IMR-90 (cell line): Measurements from ENCODE around the gene BMPER. TPM values are rescaled to one million over a fixed set of nuclear protein-coding genes. Genes with fewer than 3 reads are reported as not detected.

ENCODE experiments used
- ATAC-seq: fragments of 200-7000 bp; cut with Tn5 transposase; 2 replicates; pipeline ENCODE4 v1.9.1; 2020; ENCODE audit warnings: low read depth, mild to moderate bottlenecking, moderate library complexity
- BruUV-seq: library from RNA; stranded (reverse); fragments of 400-500 nt; replicated peaks from 2 replicates; lab custom pipeline; 2021; lab: Mats Ljungman, UMichigan
- CTCF ChIA-PET: fragments of 300-600 bp; formaldehyde crosslinking; extraction: SDS; loops from one replicate; lab custom pipeline; 2021; ENCODE audit warnings: antibody characterized with exemption; lab: Yijun Ruan, JAX
- POLR2A ChIA-PET: fragments of 300-600 bp; sonication (Branson Sonifier 250); formaldehyde crosslinking; loops from one replicate; lab custom pipeline; 2022; ENCODE audit warnings: antibody characterized with exemption; ENCODE audit not compliant: unreplicated experiment; lab: Charles Lee
- DNase-seq: peaks from one replicate; pipeline ENCODE4 v3.0.0; 2013
- H2AFZ ChIP-seq: replicated peaks from 2 replicates; pipeline ENCODE3; 2013; ENCODE audit warnings: low read length, mild to moderate bottlenecking; ENCODE audit not compliant: poor library complexity
- H2AK5ac ChIP-seq: 2 replicates; pipeline ENCODE4 v1.6.1; 2013; ENCODE audit warnings: low read depth, low read length, inconsistent platforms
- H2AK9ac ChIP-seq: replicated peaks from 2 replicates; pipeline ENCODE3; 2013; ENCODE audit warnings: mild to moderate bottlenecking, low read depth, low read length, moderate library complexity; ENCODE audit not compliant: poor library complexity
- H2BK120ac ChIP-seq: 2 replicates; pipeline ENCODE4 v1.6.1; 2013; ENCODE audit warnings: low read depth, low read length, inconsistent platforms
- H2BK15ac ChIP-seq: 3 replicates; pipeline ENCODE4 v1.6.1; 2013; ENCODE audit warnings: low read depth, low read length, inconsistent platforms
- H2BK20ac ChIP-seq: 2 replicates; pipeline ENCODE4 v1.6.1; 2013; ENCODE audit warnings: low read depth, mild to moderate bottlenecking, inconsistent platforms, low read length, moderate library complexity
- H2BK5ac ChIP-seq: 2 replicates; pipeline ENCODE4 v1.6.1; 2013; ENCODE audit warnings: mild to moderate bottlenecking, low read depth, low read length, inconsistent platforms; ENCODE audit not compliant: poor library complexity, severe bottlenecking
- H3K14ac ChIP-seq: replicated peaks from 2 replicates; pipeline ENCODE4 v1.6.1; 2013; ENCODE audit warnings: low read depth, low read length, inconsistent platforms
- H3K18ac ChIP-seq: 2 replicates; pipeline ENCODE4 v1.6.1; 2013; ENCODE audit warnings: low read depth, low read length, control low read depth
- H3K23ac ChIP-seq: 2 replicates; pipeline ENCODE4 v1.6.1; 2013; ENCODE audit warnings: low read depth, low read length, inconsistent platforms
- H3K27ac ChIP-seq: 2 replicates; pipeline ENCODE4 v1.5.1; 2013; ENCODE audit warnings: mild to moderate bottlenecking, control low read depth, low read length; ENCODE audit not compliant: insufficient read depth
- H3K27me3 ChIP-seq: 2 replicates; pipeline ENCODE4 v1.6.1; 2013; ENCODE audit warnings: low read length; ENCODE audit not compliant: control insufficient read depth, insufficient read depth
- H3K36me3 ChIP-seq: 2 replicates; pipeline ENCODE4 v1.6.1; 2013; ENCODE audit warnings: low read length, mixed read lengths; ENCODE audit not compliant: control insufficient read depth, insufficient read depth
- H3K4ac ChIP-seq: 2 replicates; pipeline ENCODE4 v1.6.1; 2013; ENCODE audit warnings: low read depth, low read length, inconsistent platforms
- H3K4me1 ChIP-seq: 2 replicates; pipeline ENCODE4 v1.6.1; 2013; ENCODE audit warnings: low read length, mixed read lengths; ENCODE audit not compliant: control insufficient read depth, insufficient read depth
- H3K4me2 ChIP-seq: 2 replicates; pipeline ENCODE4 v1.6.1; 2013; ENCODE audit warnings: low read depth, mild to moderate bottlenecking, control low read depth, low read length, moderate library complexity
- H3K4me3 ChIP-seq: 2 replicates; pipeline ENCODE4 v1.5.1; 2013; ENCODE audit warnings: low read depth, mild to moderate bottlenecking, control low read depth, low read length, moderate library complexity; ENCODE audit not compliant: insufficient read depth
- H3K56ac ChIP-seq: 2 replicates; pipeline ENCODE4 v1.6.1; 2013; ENCODE audit warnings: low read length, inconsistent platforms; ENCODE audit not compliant: insufficient read depth; ENCODE audit errors: extremely low read depth
- H3K79me1 ChIP-seq, 2 experiments: 2 replicates each; pipeline ENCODE4 v1.6.1; 2013; ENCODE audit warnings: low read length in 2 of 2, inconsistent platforms in 1 of 2, low read depth in 1 of 2
- H3K9ac ChIP-seq: 2 replicates; pipeline ENCODE4 v1.6.1; 2013; ENCODE audit warnings: low read depth, low read length, control low read depth
- H3K9me1 ChIP-seq: 2 replicates; pipeline ENCODE4 v1.6.1; 2013; ENCODE audit warnings: low read length, inconsistent platforms; ENCODE audit not compliant: insufficient read depth
- H3K9me3 ChIP-seq: 2 replicates; pipeline ENCODE4 v1.6.1; 2013; ENCODE audit warnings: low read length; ENCODE audit not compliant: control insufficient read depth, insufficient read depth
- H4K20me1 ChIP-seq: 2 replicates; pipeline ENCODE4 v1.6.1; 2013; ENCODE audit warnings: low read length, inconsistent platforms; ENCODE audit not compliant: insufficient read depth
- H4K5ac ChIP-seq: 2 replicates; pipeline ENCODE4 v1.6.1; 2013; ENCODE audit warnings: mild to moderate bottlenecking, low read depth, low read length, control low read depth
- H4K8ac ChIP-seq, 2 experiments: 2 replicates each; pipeline ENCODE4 v1.6.1; 2013; ENCODE audit warnings: low read depth in 2 of 2, low read length in 2 of 2, control low read depth in 1 of 2, inconsistent platforms in 1 of 2
- H4K91ac ChIP-seq: 2 replicates; pipeline ENCODE4 v1.6.1; 2013; ENCODE audit warnings: low read depth, low read length, inconsistent platforms; ENCODE audit not compliant: insufficient read depth
- CEBPB ChIP-seq: IDR thresholded peaks from 2 replicates; pipeline ENCODE4 v1.6.1; 2012; ENCODE audit warnings: low read depth, low read length, improper control_type of control experiment
- CHD1 ChIP-seq: IDR thresholded peaks from 2 replicates; pipeline ENCODE4 v1.6.1; 2012; ENCODE audit warnings: low read depth, low read length, improper control_type of control experiment
- CTCF ChIP-seq: conservative IDR thresholded peaks from 2 replicates; pipeline ENCODE4 v1.5.1; 2012; ENCODE audit warnings: mild to moderate bottlenecking, low read depth, low read length, improper control_type of control experiment
- ELK1 ChIP-seq: fragments of 150-350 bp; IDR thresholded peaks from 2 replicates; pipeline ENCODE4 v1.6.1; 2016; ENCODE audit warnings: low read depth, mild to moderate bottlenecking, low read length, moderate library complexity, borderline replicate concordance
- FOS ChIP-seq: fragments of 150-350 bp; IDR thresholded peaks from 2 replicates; pipeline ENCODE4 v1.6.1; 2016; ENCODE audit warnings: low read depth, low read length
- MAFK ChIP-seq: IDR thresholded peaks from 2 replicates; pipeline ENCODE4 v1.6.1; 2012; ENCODE audit warnings: low read depth, low read length, improper control_type of control experiment
- MAZ ChIP-seq: IDR thresholded peaks from 2 replicates; pipeline ENCODE4 v1.6.1; 2012; ENCODE audit warnings: low read depth, mild to moderate bottlenecking, low read length, improper control_type of control experiment, moderate library complexity, borderline replicate concordance
- MXI1 ChIP-seq: IDR thresholded peaks from 2 replicates; pipeline ENCODE4 v1.6.1; 2012; ENCODE audit warnings: low read depth, mild to moderate bottlenecking, low read length, moderate library complexity, borderline replicate concordance
- NFE2L2 ChIP-seq: fragments of 150-350 bp; IDR thresholded peaks from 2 replicates; pipeline ENCODE4 v1.6.1; 2016; ENCODE audit warnings: low read depth, mild to moderate bottlenecking, low read length
- RAD21 ChIP-seq: IDR thresholded peaks from 2 replicates; pipeline ENCODE4 v1.6.1; 2012; ENCODE audit warnings: low read length, improper control_type of control experiment
- RFX5 ChIP-seq: IDR thresholded peaks from 2 replicates; pipeline ENCODE4 v1.8.0; 2012; ENCODE audit warnings: low read depth, mild to moderate bottlenecking, low read length, moderate library complexity
- SMC3 ChIP-seq: fragments of 150-350 bp; IDR thresholded peaks from 2 replicates; pipeline ENCODE4 v1.6.1; 2016; ENCODE audit warnings: low read depth, mild to moderate bottlenecking, antibody characterized with exemption, low read length, moderate library complexity
- WGBS, 2 experiments: methylation state at CpG; one replicate each; pipeline versions ENCODE4 v1.1.5 to v1.1.7; 2013; ENCODE audit warnings: missing lambda C conversion rate in 2 of 2; ENCODE audit not compliant: insufficient read length in 1 of 2; ENCODE audit errors: extremely low coverage in 2 of 2; 5-methylcytosine and 5-hydroxymethylcytosine counted together
- dilution Hi-C: fragments of 300-500 bp; cut with HindIII; formaldehyde crosslinking; loops from one replicate; pipeline ENCODE4 v1.14.3; 2018; ENCODE audit warnings: low sequenced_read_pairs; ENCODE audit not compliant: unreplicated experiment
- in situ Hi-C: fragments of 300-500 bp; cut with MboI; formaldehyde crosslinking; loops from 3 replicates; pipeline ENCODE4 v1.14.3; 2019; ENCODE audit warnings: low sequenced_read_pairs, inconsistent platforms, mixed read lengths
- intact Hi-C: fragments of 100-400 bp; cut with micrococcal nuclease; formaldehyde crosslinking; loops from 2 replicates; pipeline ENCODE4 v1.10.0; 2022
- polyA plus RNA-seq, 3 experiments: library from polyadenylated mRNA; depleted of rRNA; stranded (reverse); fragments of >200 nt; gene quantifications; 2 replicates each; pipeline ENCODE4 v1.2.3, GENCODE V29; 2012; ENCODE audit warnings: low replicate concordance in 1 of 3
- total RNA-seq: library from RNA; depleted of rRNA; stranded (reverse); fragments of >200 nt; gene quantifications from 2 replicates; pipeline ENCODE4 v1.2.3, GENCODE V29; 2012

Gene BMPER
- total and polyA plus RNA-seq, 2 of the 4 experiments (the other 2 are of a cell fraction), result 6.2 to 7.9 TPM

- Histone ChIP-seq H3K27ac (no peak overlapping the region), H2BK20ac (no peak overlapping the region), H4K20me1 (no peaks in the 10 kb centered on the region), H3K4me2 (no peak overlapping the region), H4K8ac (no peak overlapping the region), H3K79me1 (no peaks in the 10 kb centered on the region), H3K4me3 (no peak overlapping the region), H3K56ac (no peak overlapping the region), H3K14ac (no peak overlapping the region), H4K91ac (no peak overlapping the region), H3K4me1 (peaks cover 2% of the 10 kb centered on the region; the same call in 1 of the 2 replicates), H2AK9ac (no peak overlapping the region), H3K23ac (no peak overlapping the region), H2BK15ac (no peak overlapping the region), H3K27me3 (no peaks in the 10 kb centered on the region), H2AK5ac (0 out of 2 replicates have a peak overlapping the region, but pooled peaks have one; percentile 33), H3K9me1 (no peaks in the 10 kb centered on the region; the same call in 1 of the 2 replicates), H3K18ac (no peak overlapping the region), H2AFZ (no peak overlapping the region), H4K5ac (no peak overlapping the region), H3K36me3 (no peaks in the 10 kb centered on the region), H3K4ac (no peak overlapping the region), H2BK120ac (no peak overlapping the region), H2BK5ac (no peak overlapping the region), H3K9ac (no peak overlapping the region), H3K9me3 (no peaks in the 10 kb centered on the region)
- no peak for DNase-seq
- ATAC-seq, result no peak
- BruUV-seq, result no TSS peak
- ChIA-PET POLR2A (no interaction called here), CTCF (interaction anchor here (0.8 kb wide), 1 partner anchor 13 kb away, joined by 3 read pairs; no protein-coding TSS in a partner anchor)
- dilution Hi-C loops, result no loop called here
- intact Hi-C loops, result no loop called here
- no peak for TF ChIP-seq CHD1
- TF ChIP-seq CEBPB, result no peak
- TF ChIP-seq MAFK, result no peak
- no peak for TF ChIP-seq RAD21
- no peak for TF ChIP-seq RFX5
- no peak for TF ChIP-seq MXI1
- TF ChIP-seq CTCF, result no peak
- no peak for TF ChIP-seq FOS
- TF ChIP-seq MAZ, result no peak
- no peak for TF ChIP-seq NFE2L2
- no peak for TF ChIP-seq SMC3
- no peak for TF ChIP-seq ELK1
- in situ Hi-C loops, result no loop called here
- no CpG with 5 or more reads among the region's 3 CpGs for WGBS, 2 experiments
Observed at GRCh38 chr7:33946094-33946699, 40.9 kb downstream of the BMPER start.
